NCI-H510A (cell line): Measurements from ENCODE around the gene ZBTB24.

ENCODE experiments used
- DNase-seq: peaks from one replicate; lab custom pipeline; 2025; lab: John Stamatoyannopoulos, UW

The ZBTB24 gene

GRCh38 chr6:109451376-109451775 is 31.6 kb downstream of the ZBTB24 start:
- no peak for DNase-seq

- no peak for DNase-seq
Observed at GRCh38 chr6:109450801-109451200, 32.2 kb downstream of the ZBTB24 start.

GRCh38 chr6:109449795-109450673 is 33.0 kb downstream of the ZBTB24 start:
- no peak for DNase-seq

GRCh38 chr6:109449064-109449794 is 33.8 kb downstream of the ZBTB24 start:
- no peak for DNase-seq

- no peak for DNase-seq
Observed at GRCh38 chr6:109448615-109449014, 34.4 kb downstream of the ZBTB24 start.

- no peak for DNase-seq
Observed at GRCh38 chr6:109447878-109448555, 35.0 kb downstream of the ZBTB24 start.

GRCh38 chr6:109447087-109447486 is 35.9 kb downstream of the ZBTB24 start:
- no peak for DNase-seq

- no peak for DNase-seq
Observed at GRCh38 chr6:109446541-109446940, 36.5 kb downstream of the ZBTB24 start.

GRCh38 chr6:109446072-109446471 is 36.9 kb downstream of the ZBTB24 start:
- DNase-seq: no peak

GRCh38 chr6:109445382-109445781 is 37.6 kb downstream of the ZBTB24 start:
- DNase-seq: no peak

GRCh38 chr6:109443425-109443950 is 39.5 kb downstream of the ZBTB24 start:
- DNase-seq: no peak

- DNase-seq: no peak
Observed at GRCh38 chr6:109442393-109442924, 40.6 kb downstream of the ZBTB24 start.

GRCh38 chr6:109441069-109441816 is 41.8 kb downstream of the ZBTB24 start:
- no peak for DNase-seq

- no peak for DNase-seq
Observed at GRCh38 chr6:109440331-109441068, 42.5 kb downstream of the ZBTB24 start, which contains the start of the genes PPIL6 and SMPD2. TSS of gene PPIL6 (minus strand) at chr6:109440628. CDS start at chr6:109440590, 38 bp downstream. TSS of gene SMPD2 (plus strand) at chr6:109440724. CDS start at chr6:109441122, 398 bp downstream.

GRCh38 chr6:109436041-109436440 is 47.0 kb downstream of the ZBTB24 start:
- DNase-seq: no peak

- no peak for DNase-seq
Observed at GRCh38 chr6:109434456-109434855, 48.6 kb downstream of the ZBTB24 start.

- no peak for DNase-seq
Observed at GRCh38 chr6:109429496-109429895, 53.5 kb downstream of the ZBTB24 start.

GRCh38 chr6:109428889-109429477 is 54.0 kb downstream of the ZBTB24 start:
- DNase-seq: no peak

GRCh38 chr6:109424946-109425345 is 58.1 kb downstream of the ZBTB24 start:
- no peak for DNase-seq

- no peak for DNase-seq
Observed at GRCh38 chr6:109421184-109421583, 61.8 kb downstream of the ZBTB24 start.
